Bronchial epithelial cell (primary cell): ENCODE measurements around the gene GLG1. TPM values are rescaled to one million over a fixed set of nuclear protein-coding genes. Genes with fewer than 3 reads are reported as not detected.

Experiments
- DNase-seq: peaks from one replicate; pipeline ENCODE4 v3.0.0-alpha.2; 2010; ENCODE audit warnings: low read depth
- FAIRE-seq: peaks from 2 replicates; lab custom pipeline; 2011; peaks lifted over from hg19 to GRCh38; lab: Jason Lieb, UNC
- H3K27me3 ChIP-seq: 2 replicates; pipeline ENCODE4 v1.5.1; 2011; ENCODE audit warnings: low read length; ENCODE audit not compliant: control insufficient read depth, insufficient read depth
- H3K36me3 ChIP-seq: 2 replicates; pipeline ENCODE4 v1.5.1; 2011; ENCODE audit warnings: low read length; ENCODE audit not compliant: control insufficient read depth, insufficient read depth
- H3K4me3 ChIP-seq: 2 replicates; pipeline ENCODE4 v1.5.1; 2011; ENCODE audit warnings: mild to moderate bottlenecking, low read depth, low read length, control low read depth
- CTCF ChIP-seq: IDR thresholded peaks from 2 replicates; pipeline ENCODE4 v1.5.1; 2011; ENCODE audit warnings: mild to moderate bottlenecking, moderate library complexity, low read length, control low read depth, inconsistent platforms; ENCODE audit not compliant: insufficient read depth, severe bottlenecking
- total RNA-seq: library from RNA; depleted of rRNA; stranded (reverse); fragments of >200 nt; gene quantifications from 2 replicates; pipeline ENCODE4 v1.2.1, GENCODE V29; 2014

Gene GLG1
- total RNA-seq, 1 donor from 2014 or later: 65.0 TPM

DNA sequence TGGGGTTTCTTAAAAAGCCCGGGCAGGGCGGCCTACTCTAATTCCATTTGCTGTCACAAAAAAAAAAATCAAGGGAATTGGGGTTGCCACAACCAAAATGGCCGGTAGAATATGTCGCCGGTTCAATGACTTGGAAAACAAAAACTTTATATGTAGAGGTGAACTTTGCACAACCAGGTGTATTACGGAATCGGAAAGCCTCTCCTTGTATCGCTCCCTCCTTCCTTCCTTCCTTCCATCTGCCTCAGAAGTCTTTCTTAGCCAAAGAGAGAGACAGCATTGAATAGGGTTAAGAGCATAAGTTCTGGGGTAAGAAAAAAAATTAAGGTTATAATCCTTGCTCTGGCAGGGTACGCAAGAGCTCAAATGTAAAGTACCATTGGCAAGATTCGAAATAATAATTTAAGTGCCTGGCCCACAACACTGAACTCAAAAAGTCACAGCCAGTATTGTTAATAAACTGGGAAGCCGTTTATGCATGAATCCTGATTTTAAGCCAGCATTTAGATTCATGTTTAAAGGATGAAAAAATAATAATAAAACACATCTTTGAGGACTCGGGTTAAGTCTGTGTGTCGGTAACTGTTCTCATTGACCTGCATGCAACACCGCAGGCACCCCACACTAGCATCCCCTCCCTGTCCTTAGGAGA, 522 bp upstream of the GLG1 start:
- TF ChIP-seq CTCF: no peak
- Histone ChIP-seq H3K4me3 (peak overlapping the region; percentile 93), H3K36me3 (no peaks in the 10 kb centered on the region), H3K27me3 (no peaks in the 10 kb centered on the region)
- FAIRE-seq (no peak), DNase-seq (no peak)

- no peak for FAIRE-seq
- no peaks in the 10 kb centered on the region for H3K36me3 ChIP-seq
- H3K4me3 ChIP-seq: peak overlapping the region; percentile 93
- H3K27me3 ChIP-seq: no peaks in the 10 kb centered on the region
- no peak for TF ChIP-seq CTCF
- no peak for DNase-seq
Measured at GRCh38 chr16:74605746-74606520, 981 bp downstream of the GLG1 start.

- no peak for TF ChIP-seq CTCF
- Histone ChIP-seq H3K36me3 (no peaks in the 10 kb centered on the region), H3K4me3 (peak overlapping the region; percentile 93), H3K27me3 (no peaks in the 10 kb centered on the region)
- FAIRE-seq (no peak), DNase-seq (no peak)
Measured at GRCh38 chr16:74605332-74605731, 1.6 kb downstream of the GLG1 start.

DNA sequence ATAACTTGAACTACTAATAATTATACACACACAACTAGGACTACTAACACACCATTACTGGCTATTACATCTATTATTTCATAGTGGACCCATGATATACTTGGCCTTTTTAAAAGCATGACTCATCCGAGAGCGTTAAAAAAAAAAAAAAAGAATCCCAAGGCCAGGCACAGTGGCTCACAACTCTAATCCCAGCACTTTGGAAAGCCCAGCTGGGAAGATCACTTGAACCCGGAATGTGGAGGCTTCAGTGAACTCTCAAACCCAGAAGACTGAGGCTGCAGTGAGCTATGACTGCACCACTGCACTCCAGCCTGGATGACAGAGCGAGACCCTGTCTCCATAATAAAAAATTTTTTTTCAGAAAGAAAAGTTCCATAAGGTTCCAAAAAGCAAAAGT, 3.1 kb downstream of the GLG1 start:
- H3K36me3 ChIP-seq: no peaks in the 10 kb centered on the region
- H3K4me3 ChIP-seq: no peak overlapping the region
- peak; percentile 52 for DNase-seq
- no peak for TF ChIP-seq CTCF
- FAIRE-seq: no peak
- no peaks in the 10 kb centered on the region for H3K27me3 ChIP-seq

GRCh38 chr16:74601126-74601871, 5.6 kb downstream of the GLG1 start:
- Histone ChIP-seq H3K27me3 (no peaks in the 10 kb centered on the region), H3K36me3 (peaks cover 2% of the 10 kb centered on the region), H3K4me3 (no peak overlapping the region)
- no peak for TF ChIP-seq CTCF
- DNase-seq: peak; percentile 55
- no peak for FAIRE-seq
